GM21737 (cell line): Measurements from ENCODE around the gene NRSN2.
"Not testable (repeated sequence)": the region's sequence is repeated elsewhere in the genome, so short reads cannot be mapped to it uniquely, and the experiment has no call there.

Experiments used
- ATAC-seq: cut with Tn5 transposase; IDR thresholded peaks from one replicate; pipeline ENCODE4 v1.9.1; 2021; ENCODE audit warnings: mild to moderate bottlenecking, moderate library complexity; ENCODE audit not compliant: unreplicated experiment

The NRSN2 gene

GRCh38 chr20:353166-353565, 6.3 kb downstream of the NRSN2 start:
- no peak for ATAC-seq

- peak; percentile 85 for ATAC-seq
These were observed 7.5 kb downstream of the NRSN2 start for GRCh38 chr20:354298-354977.

GRCh38 chr20:356154-356553, 9.2 kb downstream of the NRSN2 start:
- ATAC-seq: not testable (repeated sequence)

- ATAC-seq: no peak
These were observed 9.8 kb downstream of the NRSN2 start for GRCh38 chr20:356745-357144.

GRCh38 chr20:358891-359555, 12.1 kb downstream of the NRSN2 start:
- ATAC-seq: no peak

- no peak for ATAC-seq
These were observed 14.7 kb downstream of the NRSN2 start for GRCh38 chr20:361561-361960.

- ATAC-seq: no peak
These were observed 15.7 kb downstream of the NRSN2 start for GRCh38 chr20:362271-363254.

GRCh38 chr20:363319-364078, 16.6 kb downstream of the NRSN2 start:
- no peak for ATAC-seq

GRCh38 chr20:364905-365794, 18.2 kb downstream of the NRSN2 start:
- no peak for ATAC-seq

GRCh38 chr20:366041-366718, 19.3 kb downstream of the NRSN2 start:
- no peak for ATAC-seq

- no peak for ATAC-seq
These were observed 20.0 kb downstream of the NRSN2 start for GRCh38 chr20:366719-367485.

GRCh38 chr20:367486-367887, 20.6 kb downstream of the NRSN2 start:
- no peak for ATAC-seq

GRCh38 chr20:368915-369314, 22.0 kb downstream of the NRSN2 start:
- ATAC-seq: no peak

GRCh38 chr20:370151-370600, 23.3 kb downstream of the NRSN2 start:
- ATAC-seq: no peak

- ATAC-seq: no peak
These were observed 24.3 kb downstream of the NRSN2 start for GRCh38 chr20:370977-371754.

- no peak for ATAC-seq
These were observed 25.0 kb downstream of the NRSN2 start for GRCh38 chr20:371755-372542.
